HG02763 (cell line): ENCODE data around the gene ZBTB7C.

Experiments
- ATAC-seq: cut with Tn5 transposase; IDR thresholded peaks from one replicate; pipeline ENCODE4 v1.9.1; 2021; ENCODE audit warnings: mild to moderate bottlenecking, moderate library complexity; ENCODE audit not compliant: unreplicated experiment

The ZBTB7C gene

GRCh38 chr18:48073211-48073930, 335.8 kb downstream of the ZBTB7C start:
- no peak for ATAC-seq

- ATAC-seq, result no peak
Measured at GRCh38 chr18:48072428-48073204, 336.6 kb downstream of the ZBTB7C start.

GRCh38 chr18:48068916-48069445, 340.2 kb downstream of the ZBTB7C start:
- no peak for ATAC-seq

GRCh38 chr18:48066225-48066652, 342.9 kb downstream of the ZBTB7C start:
- no peak for ATAC-seq

GRCh38 chr18:48065601-48065995, 343.6 kb downstream of the ZBTB7C start:
- ATAC-seq, result no peak

- ATAC-seq, result no peak
Measured at GRCh38 chr18:48064978-48065600, 344.1 kb downstream of the ZBTB7C start.

- no peak for ATAC-seq
Measured at GRCh38 chr18:48061781-48062570, 347.2 kb downstream of the ZBTB7C start.

- no peak for ATAC-seq
Measured at GRCh38 chr18:48060970-48061369, 348.2 kb downstream of the ZBTB7C start.

- no peak for ATAC-seq
Measured at GRCh38 chr18:48060346-48060745, 348.8 kb downstream of the ZBTB7C start.

- ATAC-seq, result no peak
Measured at GRCh38 chr18:48059455-48060010, 349.6 kb downstream of the ZBTB7C start.

- no peak for ATAC-seq
Measured at GRCh38 chr18:48058486-48058885, 350.7 kb downstream of the ZBTB7C start.

- no peak for ATAC-seq
Measured at GRCh38 chr18:48057018-48057417, 352.2 kb downstream of the ZBTB7C start.

GRCh38 chr18:48055351-48055750, 353.8 kb downstream of the ZBTB7C start:
- ATAC-seq, result no peak

GRCh38 chr18:48053881-48054816, 355.0 kb downstream of the ZBTB7C start:
- no peak for ATAC-seq

- ATAC-seq, result no peak
Measured at GRCh38 chr18:48052842-48053241, 356.3 kb downstream of the ZBTB7C start.

- ATAC-seq, result no peak
Measured at GRCh38 chr18:48051945-48052840, 357.0 kb downstream of the ZBTB7C start.

GRCh38 chr18:48050176-48050575, 359.0 kb downstream of the ZBTB7C start:
- ATAC-seq, result no peak

GRCh38 chr18:48049757-48050156, 359.4 kb downstream of the ZBTB7C start:
- no peak for ATAC-seq
